ENCODE measurements around the gene EXOC6B.

EXOC6B gene

GRCh38 chr2:72388263-72388662, 437.6 kb downstream of the EXOC6B start:
- TF ChIP-seq, protein P1, sequence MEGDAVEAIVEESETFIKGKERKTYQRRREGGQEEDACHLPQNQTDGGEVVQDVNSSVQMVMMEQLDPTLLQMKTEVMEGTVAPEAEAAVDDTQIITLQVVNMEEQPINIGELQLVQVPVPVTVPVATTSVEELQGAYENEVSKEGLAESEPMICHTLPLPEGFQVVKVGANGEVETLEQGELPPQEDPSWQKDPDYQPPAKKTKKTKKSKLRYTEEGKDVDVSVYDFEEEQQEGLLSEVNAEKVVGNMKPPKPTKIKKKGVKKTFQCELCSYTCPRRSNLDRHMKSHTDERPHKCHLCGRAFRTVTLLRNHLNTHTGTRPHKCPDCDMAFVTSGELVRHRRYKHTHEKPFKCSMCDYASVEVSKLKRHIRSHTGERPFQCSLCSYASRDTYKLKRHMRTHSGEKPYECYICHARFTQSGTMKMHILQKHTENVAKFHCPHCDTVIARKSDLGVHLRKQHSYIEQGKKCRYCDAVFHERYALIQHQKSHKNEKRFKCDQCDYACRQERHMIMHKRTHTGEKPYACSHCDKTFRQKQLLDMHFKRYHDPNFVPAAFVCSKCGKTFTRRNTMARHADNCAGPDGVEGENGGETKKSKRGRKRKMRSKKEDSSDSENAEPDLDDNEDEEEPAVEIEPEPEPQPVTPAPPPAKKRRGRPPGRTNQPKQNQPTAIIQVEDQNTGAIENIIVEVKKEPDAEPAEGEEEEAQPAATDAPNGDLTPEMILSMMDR (IDR thresholded peaks at IDR 0.05; ENCODE audit: insufficient read depth, low read depth, low read length, missing control alignments): no peak

DNA sequence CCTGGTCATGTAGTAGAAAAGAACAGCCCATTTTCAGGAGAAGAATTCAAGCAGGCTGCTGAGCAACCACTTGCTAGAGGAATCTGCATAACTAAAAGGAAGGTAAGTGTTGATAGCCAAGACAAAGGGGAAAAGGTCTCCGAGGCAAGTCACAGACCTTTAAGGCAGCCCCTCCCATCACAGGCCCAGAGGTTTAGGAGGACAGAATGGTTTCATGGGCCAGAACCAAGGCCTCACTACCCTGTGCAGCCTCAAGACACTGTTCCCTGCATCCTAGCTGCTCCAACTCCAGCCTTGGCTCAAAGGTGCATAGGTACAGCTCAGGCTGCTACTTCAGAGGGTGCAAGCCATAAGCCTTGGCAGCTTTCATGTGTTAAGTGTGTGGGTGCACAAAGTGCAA, 439.5 kb downstream of the EXOC6B start:
- no peak for DNase-seq (ENCODE audit: low read depth)
- TF ChIP-seq, protein P1 (IDR thresholded peaks at IDR 0.05; ENCODE audit: insufficient read depth, low read depth, low read length, missing control alignments): no peak
- H3K4me3 ChIP-seq (ENCODE audit: low read depth, low read length): no peak overlapping the region

More at GRCh38 chr2:72388263-72388662, 437.6 kb downstream of the EXOC6B start:
- DNase-seq (ENCODE audit: low read depth): no peak
- H3K4me3 ChIP-seq (ENCODE audit: low read depth, low read length): no peak overlapping the region

- H3K4me3 ChIP-seq (ENCODE audit: low read depth, low read length): no peak overlapping the region
- TF ChIP-seq, protein P1 (IDR thresholded peaks at IDR 0.05; ENCODE audit: insufficient read depth, low read depth, low read length, missing control alignments): no peak
- DNase-seq (ENCODE audit: low read depth): no peak
Measured at GRCh38 chr2:72378753-72379348, 447.0 kb downstream of the EXOC6B start.

DNA sequence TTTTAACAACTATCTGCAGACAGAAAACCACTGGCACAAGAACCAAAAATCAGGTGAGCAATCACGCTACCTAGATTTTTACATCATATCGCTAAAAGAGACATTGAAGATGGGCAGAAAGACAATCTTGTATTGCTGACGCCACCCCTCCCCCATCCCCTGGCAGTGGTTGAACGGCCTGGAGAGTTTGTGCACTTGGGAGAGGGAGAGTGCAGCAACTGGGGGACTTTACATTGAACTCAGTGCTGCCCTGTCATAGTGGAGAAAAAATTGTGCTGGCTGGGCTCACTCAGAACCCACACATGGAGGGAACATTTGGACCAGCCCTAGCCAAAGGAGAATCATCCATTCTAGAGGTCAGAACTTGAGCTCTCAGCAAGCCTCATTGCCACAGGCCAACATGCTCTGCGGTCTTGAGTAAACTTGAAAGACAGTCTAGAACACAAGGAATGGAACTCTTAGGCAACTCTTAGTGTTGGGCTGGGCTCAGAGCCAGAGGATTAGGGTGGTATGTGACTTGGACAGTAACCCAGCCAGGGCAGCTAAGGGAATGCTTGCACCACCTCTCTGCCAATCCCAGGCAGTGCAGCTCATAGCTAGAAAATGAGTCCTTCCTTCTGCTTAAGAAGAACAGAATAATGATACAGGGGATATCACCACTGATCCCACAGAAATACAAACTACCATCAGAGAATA, 458.2 kb downstream of the EXOC6B start:
- no peak overlapping the region for H3K4me3 ChIP-seq (ENCODE audit: low read depth, low read length)
- TF ChIP-seq, protein P1 (IDR thresholded peaks at IDR 0.05; ENCODE audit: insufficient read depth, low read depth, low read length, missing control alignments): no peak
- no peak for DNase-seq (ENCODE audit: low read depth)

DNA sequence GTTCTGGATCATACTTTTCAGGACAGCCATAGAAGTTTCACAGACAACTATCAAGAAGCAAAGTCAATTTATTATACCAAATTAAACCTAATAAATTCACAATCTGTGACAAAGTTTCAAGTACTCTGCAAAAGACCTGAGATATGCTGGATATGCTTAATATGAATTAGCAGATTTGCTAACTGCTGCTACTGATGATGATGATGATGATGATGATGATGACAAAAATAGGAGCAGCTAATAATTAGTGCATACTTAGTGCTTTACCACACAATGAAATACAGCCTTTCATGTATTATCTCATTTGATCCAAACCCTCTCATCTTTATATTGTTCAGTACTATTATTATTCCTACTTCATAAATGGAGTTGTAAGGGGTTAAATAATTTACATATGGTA, 462.4 kb downstream of the EXOC6B start:
- no peak overlapping the region for H3K4me3 ChIP-seq (ENCODE audit: low read depth, low read length)
- TF ChIP-seq, protein P1 (IDR thresholded peaks at IDR 0.05; ENCODE audit: insufficient read depth, low read depth, low read length, missing control alignments): no peak
- DNase-seq (ENCODE audit: low read depth): no peak

DNA sequence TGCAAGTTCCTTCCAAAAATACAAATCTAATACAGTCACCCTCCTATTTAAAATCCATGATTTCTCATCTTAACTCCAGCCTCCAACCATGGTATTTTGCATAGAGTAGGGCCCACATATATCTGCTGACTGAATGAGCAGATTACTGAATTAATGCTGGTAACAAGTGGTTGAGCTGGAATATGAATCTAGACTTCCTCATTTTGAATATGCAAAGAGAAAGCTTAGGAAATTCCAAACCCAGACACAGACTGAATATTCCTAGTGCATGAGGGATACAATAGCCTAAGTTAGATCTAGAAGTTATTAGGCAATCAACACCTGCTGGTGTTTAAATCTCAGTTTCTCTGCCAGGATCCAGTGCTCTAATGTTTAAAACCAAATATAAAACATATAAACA, 463.1 kb downstream of the EXOC6B start:
- TF ChIP-seq, protein P1 (IDR thresholded peaks at IDR 0.05; ENCODE audit: insufficient read depth, low read depth, low read length, missing control alignments): no peak
- H3K4me3 ChIP-seq (ENCODE audit: low read depth, low read length): no peak overlapping the region
- DNase-seq (ENCODE audit: low read depth): no peak
